Duodenal mucosa (tissue), 2 donors: ENCODE data around the gene MARCHF10.
"Not testable (repeated sequence)": the region's sequence is repeated elsewhere in the genome, so short reads cannot be mapped to it uniquely, and the experiment has no call there.

ENCODE experiments used
- H3K27ac ChIP-seq: one replicate; pipeline ENCODE4 v1.7.0; 2013; ENCODE audit warnings: low read depth, low read length
- H3K27me3 ChIP-seq, 2 donors: one replicate each; pipeline ENCODE4 v1.7.0; 2013; ENCODE audit warnings: low read length in 2 of 2, control low read depth in 1 of 2; ENCODE audit not compliant: insufficient read depth in 2 of 2, control insufficient read depth in 1 of 2
- H3K36me3 ChIP-seq, 2 donors: one replicate each; pipeline ENCODE4 v1.7.0; 2013; ENCODE audit warnings: low read length in 2 of 2, control low read depth in 1 of 2; ENCODE audit not compliant: insufficient read depth in 2 of 2, control insufficient read depth in 1 of 2
- H3K4me1 ChIP-seq, 2 donors: one replicate each; pipeline ENCODE4 v1.7.0; 2013; ENCODE audit warnings: low read length in 2 of 2, control low read depth in 1 of 2; ENCODE audit not compliant: insufficient read depth in 2 of 2, control insufficient read depth in 1 of 2
- H3K4me3 ChIP-seq, 2 donors: one replicate each; pipeline ENCODE4 v1.7.0; 2013; ENCODE audit warnings: low read length in 2 of 2, low read depth in 1 of 2
- H3K9ac ChIP-seq, 2 donors: one replicate each; pipeline ENCODE4 v1.7.0; 2013; ENCODE audit warnings: low read length in 2 of 2, low read depth in 1 of 2
- H3K9me3 ChIP-seq, 2 donors: one replicate each; pipeline ENCODE4 v1.7.0; 2013; ENCODE audit warnings: low read length in 2 of 2, control low read depth in 1 of 2; ENCODE audit not compliant: control insufficient read depth in 1 of 2

The MARCHF10 gene

DNA sequence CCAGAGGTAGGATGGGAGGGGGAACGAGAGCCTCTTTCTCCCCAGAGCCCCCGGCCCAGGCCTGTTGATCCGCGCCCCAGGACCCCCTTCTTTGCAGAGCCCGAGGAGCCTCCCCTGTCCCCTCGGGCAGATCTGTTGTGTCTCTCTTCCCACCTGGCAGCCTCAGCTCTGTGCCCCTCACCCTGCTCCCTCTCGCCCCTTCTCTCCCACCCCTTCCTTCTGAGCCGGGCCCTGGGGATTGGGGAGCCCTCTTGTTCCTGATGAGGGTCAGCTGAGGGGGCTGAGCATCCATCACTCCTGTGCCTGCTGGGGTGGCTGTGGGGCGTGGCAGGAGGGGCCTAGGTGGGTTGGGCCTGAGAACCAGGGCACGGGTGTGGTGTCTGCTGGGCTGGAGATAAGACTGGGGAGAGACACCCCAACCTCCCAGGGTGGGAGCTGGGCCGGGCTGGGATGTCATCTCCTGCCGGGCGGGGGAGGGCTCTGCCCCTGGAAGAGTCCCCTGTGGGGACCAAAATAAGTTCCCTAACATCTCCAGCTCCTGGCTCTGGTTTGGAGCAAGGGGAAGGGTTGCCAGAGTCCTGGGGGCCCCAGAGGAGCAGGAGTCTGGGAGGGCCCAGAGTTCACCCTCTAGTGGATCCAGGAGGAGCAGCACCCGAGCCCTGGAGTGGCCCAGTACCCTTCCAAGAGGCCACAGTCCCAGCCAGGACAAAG lies 115.2 kb downstream of the MARCHF10 start:
- H3K27me3 ChIP-seq: no peaks in the 10 kb centered on the region
- no peak overlapping the region for H3K9ac ChIP-seq
- H3K4me1 ChIP-seq: no peaks in the 10 kb centered on the region
- H3K9me3 ChIP-seq: no peaks in the 10 kb centered on the region
- H3K4me3 ChIP-seq: no peak overlapping the region
- H3K27ac ChIP-seq: no peak overlapping the region
- H3K36me3 ChIP-seq: no peaks in the 10 kb centered on the region

- Histone ChIP-seq H3K4me3 (no peak overlapping the region), H3K27me3 (no peaks in the 10 kb centered on the region), H3K9me3 (no peaks in the 10 kb centered on the region), H3K9ac (no peak overlapping the region), H3K27ac (no peak overlapping the region), H3K4me1 (no peaks in the 10 kb centered on the region), H3K36me3 (no peaks in the 10 kb centered on the region)
Measured at GRCh38 chr17:62692159-62692651, 115.9 kb downstream of the MARCHF10 start.

- H3K27ac ChIP-seq, H3K9me3 ChIP-seq, H3K4me1 ChIP-seq: not testable (repeated sequence)
Measured at GRCh38 chr17:62691589-62691915, 116.6 kb downstream of the MARCHF10 start.

GRCh38 chr17:62690168-62690897 lies 117.8 kb downstream of the MARCHF10 start:
- Histone ChIP-seq H3K4me1 (no peaks in the 10 kb centered on the region), H3K27ac (no peak overlapping the region), H3K9ac (no peak overlapping the region), H3K9me3 (no peaks in the 10 kb centered on the region), H3K36me3 (no peaks in the 10 kb centered on the region), H3K4me3 (no peak overlapping the region), H3K27me3 (no peaks in the 10 kb centered on the region)

More at GRCh38 chr17:62691589-62691915, 116.6 kb downstream of the MARCHF10 start:
- H3K9ac ChIP-seq, H3K27me3 ChIP-seq, H3K4me3 ChIP-seq, H3K36me3 ChIP-seq: not testable (repeated sequence)

DNA sequence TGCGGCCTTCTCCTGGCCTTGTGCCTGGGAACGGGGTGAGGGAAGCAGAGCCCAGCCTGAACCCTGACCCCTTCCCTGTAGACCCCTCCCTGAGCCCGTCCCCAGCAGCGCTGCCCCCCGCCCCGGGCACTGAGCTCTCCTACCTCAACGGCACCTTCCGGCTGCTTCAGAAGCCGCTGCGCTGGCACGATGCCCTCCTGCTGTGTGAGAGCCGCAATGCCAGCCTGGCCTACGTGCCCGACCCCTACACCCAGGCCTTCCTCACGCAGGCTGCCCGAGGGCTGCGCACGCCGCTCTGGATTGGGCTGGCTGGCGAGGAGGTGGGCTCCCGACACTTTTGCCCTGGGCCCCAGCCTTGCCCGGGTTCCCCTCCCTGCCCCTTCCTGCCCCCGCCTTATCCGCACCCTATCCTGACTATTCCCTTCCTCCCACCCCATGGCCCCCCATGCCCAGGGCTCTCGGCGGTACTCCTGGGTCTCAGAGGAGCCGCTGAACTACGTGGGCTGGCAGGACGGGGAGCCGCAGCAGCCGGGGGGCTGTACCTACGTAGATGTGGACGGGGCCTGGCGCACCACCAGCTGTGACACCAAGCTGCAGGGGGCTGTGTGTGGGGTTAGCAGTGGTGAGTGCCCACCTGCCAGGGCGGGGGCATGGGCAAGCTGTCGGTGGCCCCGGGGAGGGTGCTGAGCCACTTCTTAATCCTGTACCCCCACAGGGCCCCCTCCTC lies 118.5 kb downstream of the MARCHF10 start:
- Histone ChIP-seq H3K36me3 (no peaks in the 10 kb centered on the region), H3K9ac (no peak overlapping the region), H3K4me3 (no peak overlapping the region), H3K4me1 (no peaks in the 10 kb centered on the region), H3K27me3 (no peaks in the 10 kb centered on the region), H3K27ac (no peak overlapping the region), H3K9me3 (no peaks in the 10 kb centered on the region)

DNA sequence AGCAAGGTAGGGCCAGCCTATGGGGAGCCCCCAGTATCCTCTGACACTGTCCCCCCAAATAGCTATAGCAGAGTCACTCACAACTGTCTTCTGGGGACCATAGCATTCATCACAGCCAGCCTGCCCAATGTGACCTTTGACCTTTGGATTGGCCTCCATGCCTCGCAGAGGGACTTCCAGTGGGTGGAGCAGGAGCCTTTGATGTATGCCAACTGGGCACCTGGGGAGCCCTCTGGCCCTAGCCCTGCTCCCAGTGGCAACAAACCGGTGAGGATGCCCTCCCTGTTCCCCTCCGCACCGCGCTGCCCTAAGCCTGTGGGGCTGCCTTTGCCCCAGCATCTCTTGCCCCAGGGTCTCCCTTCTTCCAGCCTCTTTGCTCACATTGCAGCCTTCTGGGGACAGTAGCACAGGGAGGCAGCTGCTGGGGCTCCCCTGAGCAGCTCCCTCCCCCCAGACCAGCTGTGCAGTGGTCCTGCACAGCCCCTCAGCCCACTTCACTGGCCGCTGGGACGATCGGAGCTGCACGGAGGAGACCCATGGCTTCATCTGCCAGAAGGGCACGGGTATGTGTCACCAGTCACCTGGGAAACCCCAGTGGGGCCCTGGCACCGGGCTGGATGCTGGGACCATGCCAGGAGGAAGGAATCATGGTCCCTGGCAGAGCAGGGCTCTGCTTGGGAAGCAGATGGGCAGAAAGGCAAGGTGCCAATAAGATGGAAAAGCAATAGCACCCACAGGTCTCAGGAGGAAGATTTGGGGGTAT lies 119.5 kb downstream of the MARCHF10 start:
- H3K9me3 ChIP-seq: no peaks in the 10 kb centered on the region
- no peaks in the 10 kb centered on the region for H3K36me3 ChIP-seq
- no peak overlapping the region for H3K9ac ChIP-seq
- H3K27me3 ChIP-seq: no peaks in the 10 kb centered on the region
- no peak overlapping the region for H3K27ac ChIP-seq
- H3K4me1 ChIP-seq: no peaks in the 10 kb centered on the region
- no peak overlapping the region for H3K4me3 ChIP-seq

- H3K9me3 ChIP-seq: no peaks in the 10 kb centered on the region
- no peaks in the 10 kb centered on the region for H3K27me3 ChIP-seq
- no peak overlapping the region for H3K4me3 ChIP-seq
- no peak overlapping the region for H3K9ac ChIP-seq
- H3K4me1 ChIP-seq: no peaks in the 10 kb centered on the region
- H3K27ac ChIP-seq: no peak overlapping the region
- no peaks in the 10 kb centered on the region for H3K36me3 ChIP-seq
Measured at GRCh38 chr17:62687997-62688396, 120.1 kb downstream of the MARCHF10 start.

DNA sequence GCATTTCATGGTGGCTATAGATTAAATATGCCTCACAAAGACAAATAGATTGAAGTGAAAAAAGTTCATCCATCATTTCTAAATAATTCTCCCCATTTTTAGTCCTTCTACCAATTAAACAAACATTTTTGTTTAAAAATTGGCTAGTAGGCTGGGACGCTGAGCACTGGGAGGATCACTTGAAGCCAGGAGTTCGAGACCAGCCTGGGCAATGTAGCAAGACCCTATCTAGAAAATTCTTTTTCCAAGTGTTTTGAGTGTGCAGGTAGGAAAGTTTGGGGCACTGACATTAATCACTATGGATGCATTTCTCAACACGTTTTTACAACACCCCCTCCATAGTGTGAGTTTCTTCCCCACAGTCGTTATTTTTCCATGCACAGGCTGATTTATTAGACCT lies 123.9 kb downstream of the MARCHF10 start:
- H3K4me1 ChIP-seq: no peaks in the 10 kb centered on the region
- no peak overlapping the region for H3K9ac ChIP-seq
- no peaks in the 10 kb centered on the region for H3K9me3 ChIP-seq
- no peaks in the 10 kb centered on the region for H3K27me3 ChIP-seq
- no peak overlapping the region for H3K27ac ChIP-seq
- no peaks in the 10 kb centered on the region for H3K36me3 ChIP-seq
- H3K4me3 ChIP-seq: no peak overlapping the region

GRCh38 chr17:62681939-62682381 lies 126.2 kb downstream of the MARCHF10 start:
- Histone ChIP-seq H3K36me3 (no peaks in the 10 kb centered on the region), H3K4me1 (no peaks in the 10 kb centered on the region), H3K9me3 (no peaks in the 10 kb centered on the region), H3K4me3 (no peak overlapping the region), H3K27me3 (no peaks in the 10 kb centered on the region), H3K9ac (no peak overlapping the region), H3K27ac (no peak overlapping the region)
